ENCODE measurements around the gene MEIOC. TPM values are rescaled to one million over a fixed set of nuclear protein-coding genes. Genes with fewer than 3 reads are reported as not detected.

The MEIOC gene
- total RNA-seq, 1 donor from 2014 or later: not detected

- DNase-seq (no peak), ATAC-seq (no peak)
- H3K4me1 ChIP-seq: no peaks in the 10 kb centered on the region
- H3K27ac ChIP-seq: no peak overlapping the region
- intact Hi-C loops (cut with DNase I): no loop called here
- H3K9me3 ChIP-seq: no peaks in the 10 kb centered on the region
- no peaks in the 10 kb centered on the region for H3K36me3 ChIP-seq
- peaks cover 13% of the 10 kb centered on the region for H3K27me3 ChIP-seq (ENCODE audit: low read depth)
- TF ChIP-seq CTCF (IDR thresholded peaks at IDR 0.05): no peak
- no peak overlapping the region for H3K4me3 ChIP-seq
Observed at GRCh38 chr17:44648963-44649362, 7.3 kb upstream of the MEIOC start.

DNA sequence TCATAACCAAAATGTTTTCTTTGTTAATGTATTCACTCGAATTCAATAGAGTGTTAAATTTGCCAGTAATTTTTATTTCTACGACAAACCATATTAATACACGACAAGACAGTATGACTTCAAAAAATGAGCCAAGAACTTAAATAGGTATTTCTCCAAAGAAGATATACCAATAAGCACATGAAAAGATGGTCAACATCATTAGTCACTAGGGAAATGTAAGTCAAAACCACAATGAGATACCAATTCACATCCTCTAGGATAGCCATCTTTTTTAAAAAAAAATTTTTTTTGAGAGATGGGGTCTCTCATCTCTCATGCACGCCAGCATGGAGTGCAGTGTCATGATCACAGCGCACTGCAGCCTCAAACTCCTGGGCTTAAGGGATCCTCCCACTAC is 5.0 kb upstream of the MEIOC start:
- no peaks in the 10 kb centered on the region for H3K4me1 ChIP-seq
- H3K9me3 ChIP-seq: no peaks in the 10 kb centered on the region
- no peak overlapping the region for H3K27ac ChIP-seq
- H3K36me3 ChIP-seq: no peaks in the 10 kb centered on the region
- H3K27me3 ChIP-seq (ENCODE audit: low read depth): peaks cover 34% of the 10 kb centered on the region
- no peak overlapping the region for H3K4me3 ChIP-seq
- no peak for TF ChIP-seq CTCF (IDR thresholded peaks at IDR 0.05)
- DNase-seq: no peak
- intact Hi-C loops (cut with DNase I): no loop called here
- ATAC-seq: no peak

DNA sequence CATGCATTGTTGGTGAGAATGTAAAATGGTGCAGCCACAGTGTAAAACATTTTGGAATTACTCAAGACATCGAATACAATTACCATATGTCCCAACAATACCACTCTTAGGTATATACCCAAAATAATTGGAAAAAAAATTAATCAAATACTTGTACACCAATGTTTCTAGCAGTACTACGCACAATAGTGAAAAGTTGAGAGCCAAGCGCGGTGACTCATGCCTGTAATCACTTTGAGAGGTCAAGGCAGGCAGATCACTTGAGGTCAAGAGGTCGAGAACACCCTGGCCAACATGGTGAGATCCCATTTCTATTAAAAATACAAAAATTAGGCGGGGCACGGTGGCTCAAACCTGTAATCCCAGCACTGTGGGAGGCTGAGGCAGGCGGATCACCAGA is 3.5 kb upstream of the MEIOC start:
- H3K9me3 ChIP-seq: no peaks in the 10 kb centered on the region
- H3K36me3 ChIP-seq: no peaks in the 10 kb centered on the region
- H3K27ac ChIP-seq: no peak overlapping the region
- H3K27me3 ChIP-seq (ENCODE audit: low read depth): peaks cover 49% of the 10 kb centered on the region
- intact Hi-C loops (cut with DNase I): no loop called here
- no peak for DNase-seq
- TF ChIP-seq CTCF (IDR thresholded peaks at IDR 0.05): no peak
- H3K4me1 ChIP-seq: no peaks in the 10 kb centered on the region
- no peak for ATAC-seq
- no peak overlapping the region for H3K4me3 ChIP-seq

DNA sequence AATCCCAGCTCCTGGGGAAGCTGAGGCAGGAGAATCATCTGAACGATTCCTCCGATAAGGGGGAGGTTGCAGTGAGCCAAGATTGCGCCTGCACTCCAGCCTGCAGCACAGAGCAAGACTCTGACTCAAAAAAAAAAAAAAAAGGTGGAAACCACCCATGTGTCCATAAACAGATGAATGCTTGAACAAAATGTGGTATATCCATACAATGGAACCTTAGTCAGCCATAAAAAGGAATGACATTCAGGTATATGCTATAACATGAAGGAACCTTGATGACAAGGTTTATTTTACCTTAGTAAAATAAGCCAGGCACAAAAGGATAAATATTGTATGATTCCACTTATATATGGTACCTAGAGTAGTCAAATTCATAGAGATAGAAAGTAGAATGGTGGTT is 2.9 kb upstream of the MEIOC start:
- H3K36me3 ChIP-seq: no peaks in the 10 kb centered on the region
- DNase-seq: no peak
- no peak overlapping the region for H3K27ac ChIP-seq
- no peak overlapping the region for H3K4me3 ChIP-seq
- intact Hi-C loops (cut with DNase I): no loop called here
- H3K27me3 ChIP-seq (ENCODE audit: low read depth): peaks cover 56% of the 10 kb centered on the region
- ATAC-seq: no peak
- H3K9me3 ChIP-seq: no peaks in the 10 kb centered on the region
- TF ChIP-seq CTCF (IDR thresholded peaks at IDR 0.05): no peak
- no peaks in the 10 kb centered on the region for H3K4me1 ChIP-seq

DNA sequence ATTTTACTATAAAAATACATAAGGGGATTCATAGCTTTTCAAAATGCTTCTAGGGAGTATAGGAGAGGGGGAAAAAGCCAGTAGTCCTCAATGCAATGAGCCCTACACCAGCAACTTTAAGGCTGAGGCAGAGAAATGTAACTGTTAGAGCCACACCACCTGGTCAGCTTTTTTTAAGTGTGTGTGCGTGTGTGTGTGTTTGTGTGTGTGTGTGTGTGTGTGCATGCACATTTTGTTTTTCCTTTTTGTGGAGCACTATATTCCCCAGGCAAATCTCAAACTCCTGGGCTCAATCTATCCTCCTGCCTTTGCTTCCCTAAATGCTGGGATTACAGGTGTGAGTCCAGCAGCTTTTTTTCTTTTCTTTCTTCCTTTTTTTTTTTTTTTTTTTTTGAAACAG is 2.3 kb upstream of the MEIOC start:
- H3K4me3 ChIP-seq: no peak overlapping the region
- no peaks in the 10 kb centered on the region for H3K4me1 ChIP-seq
- intact Hi-C loops (cut with DNase I): no loop called here
- ATAC-seq (no peak), DNase-seq (no peak)
- H3K36me3 ChIP-seq: no peaks in the 10 kb centered on the region
- TF ChIP-seq CTCF (IDR thresholded peaks at IDR 0.05): no peak
- peaks cover 59% of the 10 kb centered on the region for H3K27me3 ChIP-seq (ENCODE audit: low read depth)
- no peaks in the 10 kb centered on the region for H3K9me3 ChIP-seq
- no peak overlapping the region for H3K27ac ChIP-seq

GRCh38 chr17:44661835-44662234 is 5.6 kb downstream of the MEIOC start:
- Histone ChIP-seq H3K36me3 (no peaks in the 10 kb centered on the region), H3K27ac (no peak overlapping the region)

More at GRCh38 chr17:44661835-44662234, 5.6 kb downstream of the MEIOC start:
- TF ChIP-seq CTCF (IDR thresholded peaks at IDR 0.05): no peak
- ATAC-seq: no peak
- DNase-seq: no peak
- no peak overlapping the region for H3K4me3 ChIP-seq
- intact Hi-C loops (cut with DNase I): no loop called here
- no peaks in the 10 kb centered on the region for H3K4me1 ChIP-seq
- no peaks in the 10 kb centered on the region for H3K9me3 ChIP-seq
- peaks cover 19% of the 10 kb centered on the region for H3K27me3 ChIP-seq (ENCODE audit: low read depth)

Data from lower lobe of right lung (tissue), 2 donors.